DOHH2 (cell line): Measurements from ENCODE around the gene ALPG.

Experiments
- H3F3A ChIP-seq: fragments of 200-600 bp; sonication (generic), shearing (Covaris generic); 2 replicates; pipeline ENCODE4 v1.6.0; 2016; ENCODE audit warnings: antibody characterized with exemption, mild to moderate bottlenecking; ENCODE audit not compliant: control insufficient read depth, insufficient read depth
- H3K27ac ChIP-seq: fragments of 200-600 bp; sonication (generic); 2 replicates; pipeline ENCODE4 v1.5.1; 2014; ENCODE audit warnings: low read depth, mild to moderate bottlenecking, low read length, moderate library complexity
- H3K27me3 ChIP-seq: fragments of 200-600 bp; sonication (generic); 2 replicates; pipeline ENCODE4 v1.6.1; 2014; ENCODE audit warnings: mild to moderate bottlenecking, low read length, mixed read lengths; ENCODE audit not compliant: control insufficient read depth
- H3K36me3 ChIP-seq: fragments of 200-600 bp; sonication (generic); 2 replicates; pipeline ENCODE4 v1.6.1; 2014; ENCODE audit warnings: mild to moderate bottlenecking, low read length, moderate library complexity, mixed read lengths; ENCODE audit not compliant: control insufficient read depth
- H3K4me1 ChIP-seq: fragments of 200-600 bp; sonication (generic); 2 replicates; pipeline ENCODE4 v1.6.1; 2014; ENCODE audit warnings: mild to moderate bottlenecking, low read length, mixed read lengths; ENCODE audit not compliant: control insufficient read depth
- H3K4me2 ChIP-seq: fragments of 200-600 bp; sonication (generic); 2 replicates; pipeline ENCODE4 v1.6.0; 2014; ENCODE audit warnings: mild to moderate bottlenecking, low read length, moderate library complexity
- H3K4me3 ChIP-seq: fragments of 200-600 bp; sonication (generic); 2 replicates; pipeline ENCODE4 v1.5.1; 2014; ENCODE audit warnings: mild to moderate bottlenecking, low read length, mixed read lengths
- H3K79me2 ChIP-seq: fragments of 200-600 bp; sonication (generic); 2 replicates; pipeline ENCODE4 v1.6.1; 2014; ENCODE audit warnings: mild to moderate bottlenecking, low read length, mixed read lengths; ENCODE audit not compliant: control insufficient read depth
- H3K9me2 ChIP-seq: fragments of 200-600 bp; sonication (generic); replicated peaks from 2 replicates; pipeline ENCODE4 v1.6.1; 2014; ENCODE audit warnings: mild to moderate bottlenecking, low read length, mixed read lengths; ENCODE audit not compliant: control insufficient read depth
- H3K9me3 ChIP-seq: fragments of 200-600 bp; sonication (generic); 2 replicates; pipeline ENCODE4 v1.6.1; 2014; ENCODE audit warnings: antibody characterized with exemption, low read length, mixed read lengths; ENCODE audit not compliant: control insufficient read depth, insufficient read depth
- H4K20me1 ChIP-seq: fragments of 200-600 bp; sonication (generic); 2 replicates; pipeline ENCODE4 v1.6.0; 2014; ENCODE audit warnings: low read depth, mild to moderate bottlenecking, antibody characterized with exemption, low read length, moderate library complexity; ENCODE audit not compliant: control insufficient read depth, insufficient read depth
- CTCF ChIP-seq: fragments of 200-600 bp; sonication (generic); IDR thresholded peaks from one replicate; pipeline ENCODE4 v1.5.1; 2014; ENCODE audit warnings: antibody characterized with exemption, mild to moderate bottlenecking, low read depth, low read length; ENCODE audit not compliant: poor library complexity, severe bottlenecking
- EZH2phosphoT487 ChIP-seq: fragments of 200-600 bp; sonication (generic); IDR thresholded peaks from 2 replicates; pipeline ENCODE4 v1.6.1; 2017; ENCODE audit warnings: borderline replicate concordance, mild to moderate bottlenecking, antibody characterized with exemption, low read length, moderate library complexity, mixed read lengths

The ALPG gene

GRCh38 chr2:232459419-232460035 is 52.9 kb downstream of the ALPG start:
- no peak for TF ChIP-seq CTCF
- no peak for TF ChIP-seq EZH2phosphoT487
- Histone ChIP-seq H3K79me2 (no peaks in the 10 kb centered on the region), H3F3A (peaks cover 3% of the 10 kb centered on the region; the same call in 1 of the 2 replicates), H3K36me3 (no peaks in the 10 kb centered on the region), H3K4me3 (no peak overlapping the region), H3K9me2 (no peaks in the 10 kb centered on the region), H3K9me3 (no peaks in the 10 kb centered on the region), H3K27me3 (no peaks in the 10 kb centered on the region), H3K4me1 (peaks cover 36% of the 10 kb centered on the region), H4K20me1 (no peaks in the 10 kb centered on the region), H3K27ac (no peak overlapping the region), H3K4me2 (no peak overlapping the region)

GRCh38 chr2:232460171-232460570 is 53.5 kb downstream of the ALPG start:
- H3K9me3 ChIP-seq, result no peaks in the 10 kb centered on the region
- no peaks in the 10 kb centered on the region for H3K27me3 ChIP-seq
- H3K79me2 ChIP-seq, result no peaks in the 10 kb centered on the region
- no peak overlapping the region for H3K4me2 ChIP-seq
- no peaks in the 10 kb centered on the region for H3K9me2 ChIP-seq
- no peak overlapping the region for H3K27ac ChIP-seq
- no peaks in the 10 kb centered on the region for H4K20me1 ChIP-seq
- H3F3A ChIP-seq, result peaks cover 3% of the 10 kb centered on the region; the same call in 1 of the 2 replicates
- TF ChIP-seq CTCF, result no peak
- no peak for TF ChIP-seq EZH2phosphoT487
- H3K4me3 ChIP-seq, result no peak overlapping the region
- no peaks in the 10 kb centered on the region for H3K36me3 ChIP-seq
- H3K4me1 ChIP-seq, result peaks cover 42% of the 10 kb centered on the region
